ENCODE data around the gene PRUNE2.

DNA sequence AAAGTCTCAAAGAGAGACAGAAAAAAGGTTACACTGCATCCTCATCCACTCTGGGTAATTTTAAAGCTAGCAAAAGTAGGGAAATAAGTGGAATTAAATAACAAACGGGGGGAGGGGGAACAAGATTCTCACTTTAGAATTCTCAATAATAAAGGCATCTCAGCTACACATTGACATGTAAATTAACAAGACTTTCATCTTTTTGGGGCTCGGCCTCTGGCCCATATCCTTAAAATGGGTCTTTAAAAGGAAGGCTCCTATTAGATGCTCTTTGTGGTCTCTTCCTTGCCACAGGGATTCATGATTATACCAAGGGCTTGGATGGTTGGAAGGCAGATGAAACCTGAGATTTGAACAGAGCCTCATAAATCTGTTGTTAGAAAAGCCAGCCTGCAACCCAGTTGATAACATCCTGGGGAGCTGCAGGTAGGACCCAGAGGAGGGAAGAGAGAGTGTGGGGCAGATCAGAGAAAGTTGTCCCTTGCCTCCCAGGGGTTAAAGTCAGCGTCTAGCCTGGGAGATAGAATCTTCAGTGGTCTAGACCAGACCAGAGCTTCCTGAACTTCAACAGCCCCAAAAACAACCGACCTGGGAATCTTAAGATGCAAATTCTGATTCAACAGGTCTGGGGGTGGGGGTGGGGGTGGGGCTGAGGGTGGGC is 311.0 kb downstream of the PRUNE2 start:
- TF ChIP-seq POLR2AphosphoS5 (IDR thresholded peaks at IDR 0.05; ENCODE audit: low read depth, low read length) (no peak), TAF1 (IDR thresholded peaks at IDR 0.05; ENCODE audit: borderline replicate concordance, insufficient read depth, low read length) (no peak), SIN3A (IDR thresholded peaks at IDR 0.05; ENCODE audit: borderline replicate concordance, insufficient read depth, low read length) (no peak)
- TF ChIP-seq, protein P1, sequence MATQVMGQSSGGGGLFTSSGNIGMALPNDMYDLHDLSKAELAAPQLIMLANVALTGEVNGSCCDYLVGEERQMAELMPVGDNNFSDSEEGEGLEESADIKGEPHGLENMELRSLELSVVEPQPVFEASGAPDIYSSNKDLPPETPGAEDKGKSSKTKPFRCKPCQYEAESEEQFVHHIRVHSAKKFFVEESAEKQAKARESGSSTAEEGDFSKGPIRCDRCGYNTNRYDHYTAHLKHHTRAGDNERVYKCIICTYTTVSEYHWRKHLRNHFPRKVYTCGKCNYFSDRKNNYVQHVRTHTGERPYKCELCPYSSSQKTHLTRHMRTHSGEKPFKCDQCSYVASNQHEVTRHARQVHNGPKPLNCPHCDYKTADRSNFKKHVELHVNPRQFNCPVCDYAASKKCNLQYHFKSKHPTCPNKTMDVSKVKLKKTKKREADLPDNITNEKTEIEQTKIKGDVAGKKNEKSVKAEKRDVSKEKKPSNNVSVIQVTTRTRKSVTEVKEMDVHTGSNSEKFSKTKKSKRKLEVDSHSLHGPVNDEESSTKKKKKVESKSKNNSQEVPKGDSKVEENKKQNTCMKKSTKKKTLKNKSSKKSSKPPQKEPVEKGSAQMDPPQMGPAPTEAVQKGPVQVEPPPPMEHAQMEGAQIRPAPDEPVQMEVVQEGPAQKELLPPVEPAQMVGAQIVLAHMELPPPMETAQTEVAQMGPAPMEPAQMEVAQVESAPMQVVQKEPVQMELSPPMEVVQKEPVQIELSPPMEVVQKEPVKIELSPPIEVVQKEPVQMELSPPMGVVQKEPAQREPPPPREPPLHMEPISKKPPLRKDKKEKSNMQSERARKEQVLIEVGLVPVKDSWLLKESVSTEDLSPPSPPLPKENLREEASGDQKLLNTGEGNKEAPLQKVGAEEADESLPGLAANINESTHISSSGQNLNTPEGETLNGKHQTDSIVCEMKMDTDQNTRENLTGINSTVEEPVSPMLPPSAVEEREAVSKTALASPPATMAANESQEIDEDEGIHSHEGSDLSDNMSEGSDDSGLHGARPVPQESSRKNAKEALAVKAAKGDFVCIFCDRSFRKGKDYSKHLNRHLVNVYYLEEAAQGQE (IDR thresholded peaks at IDR 0.05; ENCODE audit: insufficient read depth in 1 of 2, low read depth in 2 of 2, low read length in 2 of 2) = no peak
